Measurements from ENCODE around the gene AK5.

AK5 gene

GRCh38 chr1:77434967-77435366 lies 153.1 kb downstream of the AK5 start:
- H3F3A ChIP-seq (ENCODE audit: control insufficient read depth, insufficient read depth) = no peaks in the 10 kb centered on the region
- no peak overlapping the region for H3K4me2 ChIP-seq (ENCODE audit: low read length)
- TF ChIP-seq EZH2phosphoT487 (IDR thresholded peaks at IDR 0.05; ENCODE audit: borderline replicate concordance, low read length) (no peak), CTCF (IDR thresholded peaks at IDR 0.05; ENCODE audit: low read depth, low read length, poor library complexity, severe bottlenecking) (no peak)
- no peak overlapping the region for H3K4me3 ChIP-seq (ENCODE audit: low read length)
- H3K27me3 ChIP-seq (ENCODE audit: control insufficient read depth, low read length) = peaks cover 8% of the 10 kb centered on the region; the same call in 1 of the 2 replicates
- no peaks in the 10 kb centered on the region for H3K79me2 ChIP-seq (ENCODE audit: control insufficient read depth, low read length)
- no peaks in the 10 kb centered on the region for H3K9me2 ChIP-seq (replicated peaks; ENCODE audit: control insufficient read depth, low read length)
- no peaks in the 10 kb centered on the region for H3K9me3 ChIP-seq (ENCODE audit: control insufficient read depth, insufficient read depth, low read length)
- no peak overlapping the region for H3K27ac ChIP-seq (ENCODE audit: low read depth, low read length)
- H4K20me1 ChIP-seq (ENCODE audit: control insufficient read depth, insufficient read depth, low read depth, low read length) = no peaks in the 10 kb centered on the region
- H3K36me3 ChIP-seq (ENCODE audit: control insufficient read depth, low read length) = no peaks in the 10 kb centered on the region
- H3K4me1 ChIP-seq (ENCODE audit: control insufficient read depth, low read length) = no peaks in the 10 kb centered on the region

GRCh38 chr1:77438236-77438913 lies 156.6 kb downstream of the AK5 start:
- no peaks in the 10 kb centered on the region for H3F3A ChIP-seq (ENCODE audit: control insufficient read depth, insufficient read depth)
- H3K4me3 ChIP-seq (ENCODE audit: low read length) = no peak overlapping the region
- no peak overlapping the region for H3K4me2 ChIP-seq (ENCODE audit: low read length)
- no peaks in the 10 kb centered on the region for H3K79me2 ChIP-seq (ENCODE audit: control insufficient read depth, low read length)
- no peaks in the 10 kb centered on the region for H3K9me2 ChIP-seq (replicated peaks; ENCODE audit: control insufficient read depth, low read length)
- TF ChIP-seq EZH2phosphoT487 (IDR thresholded peaks at IDR 0.05; ENCODE audit: borderline replicate concordance, low read length) (no peak), CTCF (IDR thresholded peaks at IDR 0.05; ENCODE audit: low read depth, low read length, poor library complexity, severe bottlenecking) (no peak)
- no peaks in the 10 kb centered on the region for H4K20me1 ChIP-seq (ENCODE audit: control insufficient read depth, insufficient read depth, low read depth, low read length)
- H3K4me1 ChIP-seq (ENCODE audit: control insufficient read depth, low read length) = no peaks in the 10 kb centered on the region
- H3K27ac ChIP-seq (ENCODE audit: low read depth, low read length) = no peak overlapping the region
- H3K9me3 ChIP-seq (ENCODE audit: control insufficient read depth, insufficient read depth, low read length) = no peaks in the 10 kb centered on the region
- no peaks in the 10 kb centered on the region for H3K36me3 ChIP-seq (ENCODE audit: control insufficient read depth, low read length)
- 0 out of 2 replicates have a peak, but pooled peaks cover 3% of the 10 kb centered on the region for H3K27me3 ChIP-seq (ENCODE audit: control insufficient read depth, low read length)

- H3K9me3 ChIP-seq (ENCODE audit: control insufficient read depth, insufficient read depth, low read length) = no peaks in the 10 kb centered on the region
- no peak for TF ChIP-seq EZH2phosphoT487 (IDR thresholded peaks at IDR 0.05; ENCODE audit: borderline replicate concordance, low read length)
- TF ChIP-seq CTCF (IDR thresholded peaks at IDR 0.05; ENCODE audit: low read depth, low read length, poor library complexity, severe bottlenecking) = no peak
- no peak overlapping the region for H3K4me2 ChIP-seq (ENCODE audit: low read length)
- H3F3A ChIP-seq (ENCODE audit: control insufficient read depth, insufficient read depth) = no peaks in the 10 kb centered on the region
- no peaks in the 10 kb centered on the region for H3K79me2 ChIP-seq (ENCODE audit: control insufficient read depth, low read length)
- H3K27ac ChIP-seq (ENCODE audit: low read depth, low read length) = no peak overlapping the region
- H3K9me2 ChIP-seq (replicated peaks; ENCODE audit: control insufficient read depth, low read length) = no peaks in the 10 kb centered on the region
- H4K20me1 ChIP-seq (ENCODE audit: control insufficient read depth, insufficient read depth, low read depth, low read length) = no peaks in the 10 kb centered on the region
- no peaks in the 10 kb centered on the region for H3K27me3 ChIP-seq (ENCODE audit: control insufficient read depth, low read length)
- H3K4me1 ChIP-seq (ENCODE audit: control insufficient read depth, low read length) = no peaks in the 10 kb centered on the region
- no peaks in the 10 kb centered on the region for H3K36me3 ChIP-seq (ENCODE audit: control insufficient read depth, low read length)
- no peak overlapping the region for H3K4me3 ChIP-seq (ENCODE audit: low read length)
Observed at GRCh38 chr1:77446841-77447555, 165.2 kb downstream of the AK5 start.
